ENCODE results near the gene MRPL37.

GRCh38 chr1:54248966-54249365 lies 49.0 kb downstream of the MRPL37 start:
- no peak for TF ChIP-seq POLR2AphosphoS5 (IDR thresholded peaks at IDR 0.05; ENCODE audit: low read depth, low read length)
- no peak for TF ChIP-seq SIN3A (IDR thresholded peaks at IDR 0.05; ENCODE audit: borderline replicate concordance, insufficient read depth, low read length)
- no peak for TF ChIP-seq FOXP2 (optimal IDR thresholded peaks at IDR 0.05; ENCODE audit: borderline replicate concordance, extremely low read depth, extremely low read length, insufficient read depth)
- no peak for TF ChIP-seq TAF1 (IDR thresholded peaks at IDR 0.05; ENCODE audit: borderline replicate concordance, insufficient read depth, low read length)

All from PFSK-1 (cell line).